K562 (cell line): ENCODE data around the gene MACF1. TPM values are rescaled to one million over a fixed set of nuclear protein-coding genes. Genes with fewer than 3 reads are reported as not detected.

Experiments
- ATAC-seq: fragments of 200-7000 bp; cut with Tn5 transposase; 3 replicates; pipeline ENCODE4 v1.9.1; 2020; ENCODE audit warnings: moderate library complexity
- BruUV-seq: library from RNA; stranded (reverse); fragments of 400-500 nt; replicated peaks from 2 replicates; lab custom pipeline; 2021; lab: Mats Ljungman, UMichigan
- CTCF ChIA-PET: fragments of 300-600 bp; formaldehyde crosslinking; extraction: SDS; loops from one replicate; lab custom pipeline; 2021; ENCODE audit warnings: low intra/inter-chr PET ratio; lab: Yijun Ruan, JAX
- POLR2A ChIA-PET: fragments of 300-600, 350-650 bp; sonication (Branson Sonifier 250); formaldehyde crosslinking; extraction: SDS; loops from one replicate; lab custom pipeline; 2021; ENCODE audit warnings: antibody characterized with exemption, inconsistent platforms; lab: Yijun Ruan, JAX
- DNase-seq, 4 experiments: peaks; one replicate each; pipeline versions ENCODE4 v3.0.0 to v3.0.0-alpha.2; 2011 to 2018; ENCODE audit warnings: low spot score in 3 of 4, mixed read lengths in 3 of 4; ENCODE audit errors: extremely low read depth in 1 of 4
- FAIRE-seq: peaks from 2 replicates; lab custom pipeline; 2011; peaks lifted over from hg19 to GRCh38; lab: Jason Lieb, UNC
- H2AFZ ChIP-seq: 2 replicates; pipeline ENCODE4 v1.6.0; 2011; ENCODE audit warnings: low read depth, low read length, control low read depth, inconsistent platforms
- H3K27ac ChIP-seq: fragments of 200-600 bp; 3 replicates; pipeline ENCODE4 v1.8.0; 2011; ENCODE audit warnings: low read depth, mild to moderate bottlenecking, control low read depth, inconsistent platforms, low read length, moderate library complexity, mixed read lengths; ENCODE audit errors: extremely low read depth
- H3K27me3 ChIP-seq, 2 experiments: fragments of 300-600 bp in 1 of 2; 2 replicates in 1 of 2; 3 replicates in 1 of 2; pipeline versions ENCODE4 v1.6.0 to v1.8.0; 2011; ENCODE audit warnings: inconsistent platforms in 2 of 2, low read length in 2 of 2, mild to moderate bottlenecking in 1 of 2, mixed read lengths in 1 of 2, moderate library complexity in 1 of 2; ENCODE audit not compliant: control insufficient read depth in 2 of 2, insufficient read depth in 2 of 2
- H3K36me3 ChIP-seq: fragments of 300-600 bp; 3 replicates; pipeline ENCODE4 v1.8.0; 2011; ENCODE audit warnings: mild to moderate bottlenecking, low read length, inconsistent platforms; ENCODE audit not compliant: control insufficient read depth, insufficient read depth
- H3K4me1 ChIP-seq, 2 experiments: fragments of 200-600 bp in 1 of 2; replicated peaks in 1 of 2; 2 replicates in 1 of 2; 3 replicates in 1 of 2; pipeline versions ENCODE4 v1.5.1 to v1.8.0; 2011; ENCODE audit warnings: inconsistent platforms in 2 of 2, low read length in 2 of 2, mild to moderate bottlenecking in 1 of 2, mixed read lengths in 1 of 2, moderate library complexity in 1 of 2; ENCODE audit not compliant: control insufficient read depth in 2 of 2, insufficient read depth in 2 of 2
- H3K4me2 ChIP-seq: 2 replicates; pipeline ENCODE4 v1.6.1; 2011; ENCODE audit warnings: low read length, control low read depth, inconsistent platforms, mixed read lengths; ENCODE audit not compliant: insufficient read depth
- H3K4me3 ChIP-seq: fragments of 200-600 bp; sonication (generic), shearing (Covaris generic); 2 replicates; pipeline ENCODE4 v1.5.1; 2016; ENCODE audit warnings: control low read depth, inconsistent platforms
- H3K79me2 ChIP-seq: fragments of 200-600 bp; 3 replicates; pipeline ENCODE4 v1.8.0; 2011; ENCODE audit warnings: low read length, inconsistent platforms; ENCODE audit not compliant: control insufficient read depth, insufficient read depth
- H3K9ac ChIP-seq, 2 experiments: 2 replicates each; pipeline versions ENCODE4 v1.6.0 to v1.6.1; 2011; ENCODE audit warnings: low read depth in 2 of 2, low read length in 2 of 2, control low read depth in 1 of 2, inconsistent platforms in 1 of 2, mild to moderate bottlenecking in 1 of 2, mixed read lengths in 1 of 2; ENCODE audit not compliant: insufficient read depth in 1 of 2
- H3K9me1 ChIP-seq: one replicate; pipeline ENCODE4 v1.6.0; 2011; ENCODE audit warnings: inconsistent platforms, mild to moderate bottlenecking, low read length, moderate library complexity; ENCODE audit not compliant: control insufficient read depth, insufficient read depth
- H3K9me3 ChIP-seq: replicated peaks from 2 replicates; pipeline ENCODE4 v1.5.1; 2011; ENCODE audit warnings: low read depth, low read length, inconsistent platforms; ENCODE audit not compliant: control insufficient read depth, insufficient read depth
- H4K20me1 ChIP-seq: replicated peaks from 2 replicates; pipeline ENCODE4 v1.6.1; 2011; ENCODE audit warnings: low read length, inconsistent platforms, mixed read lengths; ENCODE audit not compliant: control insufficient read depth, insufficient read depth
- COPS2 ChIP-seq: fragments of 450-650 bp; conservative IDR thresholded peaks from 2 replicates; pipeline ENCODE4 v1.6.1; 2016; ENCODE audit warnings: mild to moderate bottlenecking, moderate library complexity
- ETS2 ChIP-seq: IDR thresholded peaks from 2 replicates; pipeline ENCODE4 v1.6.1; 2016; ENCODE audit warnings: borderline replicate concordance, missing genetic modification characterization, mild to moderate bottlenecking, moderate library complexity, missing compliant biosample characterization; ENCODE audit not compliant: poor library complexity, severe bottlenecking
- FIP1L1 ChIP-seq: fragments of 200-400 bp; formaldehyde crosslinking; IDR thresholded peaks from 2 replicates; pipeline ENCODE4 v1.6.1; 2018; ENCODE audit warnings: mild to moderate bottlenecking, low read depth, low read length; ENCODE audit not compliant: poor library complexity, severe bottlenecking
- NFIC ChIP-seq: fragments of 450-650 bp; IDR thresholded peaks from 2 replicates; pipeline ENCODE4 v1.6.1; 2017; ENCODE audit warnings: mild to moderate bottlenecking, inconsistent platforms
- POLR2B ChIP-seq: fragments of 450-650 bp; IDR thresholded peaks from 2 replicates; pipeline ENCODE4 v1.6.1; 2018; ENCODE audit warnings: low read depth; ENCODE audit not compliant: partially characterized antibody
- PYGO2 ChIP-seq: fragments of 450-650 bp; IDR thresholded peaks from 2 replicates; pipeline ENCODE4 v1.6.1; 2016; ENCODE audit warnings: mild to moderate bottlenecking, missing genetic modification characterization, moderate library complexity, missing compliant biosample characterization
- SMARCA4 ChIP-seq: fragments of 450-650 bp; IDR thresholded peaks from 2 replicates; pipeline ENCODE4 v1.6.1; 2016
- ZBTB34 ChIP-seq: fragments of 250-450 bp; sonication (Bioruptor Pico); IDR thresholded peaks from 2 replicates; pipeline ENCODE4 v1.8.0; 2021; ENCODE audit warnings: mild to moderate bottlenecking, moderate library complexity
- ZNF121 ChIP-seq: sonication (generic); formaldehyde crosslinking; conservative IDR thresholded peaks from 2 replicates; pipeline ENCODE4 v1.8.0; 2022; ENCODE audit warnings: missing genetic modification reagents
- ZNF561 ChIP-seq: fragments of 450-650 bp; formaldehyde crosslinking; conservative IDR thresholded peaks from 2 replicates; pipeline ENCODE4 v1.4.0; 2020; ENCODE audit warnings: mild to moderate bottlenecking, moderate library complexity
- ZNF766 ChIP-seq: fragments of 200-800 bp; sonication (Bioruptor generic); conservative IDR thresholded peaks from 2 replicates; pipeline ENCODE4 v1.6.1; 2016; ENCODE audit warnings: missing genetic modification characterization, missing compliant biosample characterization
- WGBS: fragments of 100-300 bp; shearing (Covaris generic); methylation state at CpG from one replicate; pipeline ENCODE4 v1.1.6; 2016; ENCODE audit warnings: low coverage, mixed read lengths; ENCODE audit not compliant: insufficient coverage; ENCODE audit errors: missing lambda C conversion rate; 5-methylcytosine and 5-hydroxymethylcytosine counted together
- in situ Hi-C: fragments of 300-500 bp; cut with MboI; formaldehyde crosslinking; loops from 4 replicates; pipeline ENCODE4 v1.15.0; 2018; ENCODE audit warnings: inconsistent platforms, mixed read lengths
- intact Hi-C: fragments of 100-400 bp; cut with micrococcal nuclease; formaldehyde crosslinking; loops from 2 replicates; pipeline ENCODE4 v1.14.2; 2022
- polyA plus RNA-seq, 8 experiments: library from polyadenylated mRNA; depleted of rRNA in 4 of 8; stranded (reverse) in 5 of 8; unstranded in 3 of 8; fragments of >200 nt; fragmentation: Nextera tagmentation in 2 of 8; fragmentation: Illumina TruSeq in 1 of 8; extraction: Ambion mirVana in 2 of 8; extraction: Trizol in 1 of 8; gene quantifications; 2 replicates each; pipeline versions ENCODE4 v1.2.1 to v1.2.3, GENCODE V29; 2011 to 2014; ENCODE audit warnings: inconsistent platforms in 1 of 8, missing spikeins in 1 of 8
- total RNA-seq, 7 experiments: library from RNA; depleted of rRNA in 6 of 7; stranded (reverse); fragments of >200 nt in 6 of 7; fragmentation: Illumina TruSeq in 2 of 7; extraction: Trizol in 2 of 7; gene quantifications; 2 replicates each; pipeline versions ENCODE4 v1.2.1 to v1.2.3, GENCODE V29; 2011 to 2021; ENCODE audit warnings: low replicate concordance in 1 of 7

The MACF1 gene
- total and polyA plus RNA-seq, 9 of the 15 experiments (the other 6 are each of a cell fraction or from before 2014, with no cell fraction given): 13.2 to 232 (median 112) TPM

GRCh38 chr1:39287541-39287940 lies 83.0 kb downstream of the MACF1 start:
- WGBS: 100% methylated on average over 1 of the region's 1 CpG
- BruUV-seq: no TSS peak
- no peaks in the 10 kb centered on the region for H3K4me1 ChIP-seq
- no peak for DNase-seq
- TF ChIP-seq ZNF121 (CRISPR knock-in tag) (peak; percentile 73), NFIC (no peak), POLR2B (no peak)
- peaks cover 81% of the 10 kb centered on the region for H3K36me3 ChIP-seq
- H3K9ac ChIP-seq: no peak overlapping the region
- H3K9me3 ChIP-seq: no peaks in the 10 kb centered on the region
- no peaks in the 10 kb centered on the region for H3K9me1 ChIP-seq
- POLR2A ChIA-PET: no interaction called here
- intact Hi-C loops (no loop called here), in situ Hi-C loops (no loop called here)
- no peak overlapping the region for H2AFZ ChIP-seq
- H3K27ac ChIP-seq: no peak overlapping the region
- CTCF ChIA-PET: no interaction called here
- no peaks in the 10 kb centered on the region for H3K79me2 ChIP-seq
- FAIRE-seq: no peak
- no peak overlapping the region for H3K4me3 ChIP-seq
- no peaks in the 10 kb centered on the region for H3K27me3 ChIP-seq
- H3K4me2 ChIP-seq: no peak overlapping the region
- no peak for ATAC-seq
- H4K20me1 ChIP-seq: no peaks in the 10 kb centered on the region

- no peaks in the 10 kb centered on the region for H4K20me1 ChIP-seq
- in situ Hi-C loops: no loop called here
- FAIRE-seq: no peak
- no peak overlapping the region for H3K4me3 ChIP-seq
- ATAC-seq: no peak
- no peak overlapping the region for H2AFZ ChIP-seq
- H3K4me1 ChIP-seq: no peaks in the 10 kb centered on the region
- intact Hi-C loops: no loop called here
- H3K9me3 ChIP-seq: no peaks in the 10 kb centered on the region
- no peaks in the 10 kb centered on the region for H3K27me3 ChIP-seq
- no TSS peak for BruUV-seq
- ChIA-PET POLR2A (no interaction called here), CTCF (no interaction called here)
- H3K4me2 ChIP-seq: no peak overlapping the region
- H3K79me2 ChIP-seq: no peaks in the 10 kb centered on the region
- H3K9me1 ChIP-seq: no peaks in the 10 kb centered on the region
- H3K27ac ChIP-seq: no peak overlapping the region
- H3K9ac ChIP-seq: no peak overlapping the region
- 96% methylated on average over 5 of the region's 5 CpGs for WGBS
- DNase-seq: no peak
- peaks cover 81% of the 10 kb centered on the region for H3K36me3 ChIP-seq
- TF ChIP-seq ETS2 (tag) (no peak), ZBTB34 (CRISPR knock-in tag) (no peak), ZNF561 (CRISPR knock-in tag) (no peak), ZNF766 (no peak), SMARCA4 (no peak), COPS2 (no peak), PYGO2 (tag) (no peak), FIP1L1 (no peak)
Observed at GRCh38 chr1:39288735-39289465, 84.4 kb downstream of the MACF1 start.
